Measurements from ENCODE around the gene SOX8. TPM values are rescaled to one million over a fixed set of nuclear protein-coding genes. Genes with fewer than 3 reads are reported as not detected.
A peak's percentile ranks its signal among the peaks of the same experiment; 100 is the strongest.

Gene SOX8
- total RNA-seq, 1 donor from 2014 or later: 4.3 TPM

DNA sequence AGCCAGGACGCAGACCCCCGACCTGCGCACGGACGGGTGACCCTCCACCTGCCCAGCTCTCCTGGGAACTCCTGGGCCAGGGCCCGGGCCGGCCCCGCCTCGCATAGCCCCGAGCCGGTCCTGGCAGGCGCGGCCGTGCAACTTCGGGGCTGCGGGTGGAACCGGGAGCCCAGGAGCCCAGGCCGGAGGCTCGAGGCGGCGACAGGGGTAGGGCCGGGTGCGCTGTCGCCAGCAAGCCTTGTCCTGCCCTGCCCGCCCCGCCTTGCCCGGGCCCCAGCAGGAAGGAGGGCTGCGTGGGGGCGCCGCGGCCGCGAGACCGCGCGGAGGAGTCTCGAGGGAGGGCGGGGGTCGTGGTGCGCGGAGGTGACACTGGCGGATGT lies 11.2 kb upstream of the SOX8 start:
- Mint-ChIP-seq H3K4me3 (ENCODE audit: unreplicated experiment) (no peak overlapping the region), H3K4me1 (ENCODE audit: unreplicated experiment) (peaks cover 5% of the 10 kb centered on the region), H3K36me3 (ENCODE audit: low read depth, unreplicated experiment) (peaks cover 12% of the 10 kb centered on the region), H3K9me3 (ENCODE audit: unreplicated experiment) (no peaks in the 10 kb centered on the region), H3K27me3 (ENCODE audit: unreplicated experiment) (peaks cover 11% of the 10 kb centered on the region), H3K27ac (ENCODE audit: unreplicated experiment) (no peak overlapping the region)
- no peak for TF ChIP-seq CTCF (IDR thresholded peaks at IDR 0.05; ENCODE audit: unreplicated experiment)
- no peak for DNase-seq (ENCODE audit: low spot score)

DNA sequence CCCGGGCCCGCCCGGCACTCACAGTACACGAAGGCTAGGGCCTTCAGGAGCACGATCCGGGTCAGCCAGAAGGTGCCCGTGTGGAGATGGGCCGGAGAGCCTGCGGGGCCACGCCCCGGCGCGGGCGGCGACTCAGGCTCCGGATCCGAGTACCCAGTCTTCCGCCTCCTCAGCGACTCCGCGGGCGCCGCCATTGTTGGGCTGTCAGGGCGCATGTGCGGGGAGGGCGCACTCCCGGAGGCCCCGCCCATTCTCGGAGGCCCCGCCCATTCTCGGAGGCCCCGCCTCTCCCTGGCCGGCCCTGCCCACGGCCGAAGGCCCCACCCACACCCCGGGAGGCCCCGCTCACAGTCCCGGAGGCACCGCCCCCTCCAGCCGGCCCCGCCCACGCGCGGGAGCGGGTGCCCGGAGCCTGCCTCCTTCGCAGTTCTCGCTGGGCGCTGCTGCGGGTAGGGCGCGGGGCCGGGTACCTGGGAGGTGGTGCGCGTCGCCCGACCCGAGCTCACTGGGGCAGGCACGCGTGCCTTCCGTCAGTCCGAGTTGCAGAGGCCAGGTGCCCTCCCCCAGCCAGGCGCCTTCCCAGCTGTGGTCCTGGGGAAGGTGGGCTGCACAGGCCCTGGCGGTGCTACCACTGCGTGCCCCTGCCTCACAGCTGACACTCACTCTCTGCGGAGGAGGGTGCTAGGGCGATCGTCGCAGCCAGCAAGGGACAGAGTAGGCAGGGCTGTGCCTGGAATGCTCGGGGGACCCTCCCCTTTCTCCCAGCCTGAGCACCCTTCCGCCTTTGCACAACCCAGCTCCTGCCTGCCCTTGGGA lies 10.6 kb upstream of the SOX8 start, which contains the start of gene LMF1:
TSS of gene LMF1 (minus strand) at position 219 of the 816 bp plus-strand sequence. CDS start at position 215, 4 bp downstream.
- Mint-ChIP-seq H3K27me3 (ENCODE audit: unreplicated experiment) (peaks cover 13% of the 10 kb centered on the region), H3K4me1 (ENCODE audit: unreplicated experiment) (peaks cover 5% of the 10 kb centered on the region), H3K36me3 (ENCODE audit: low read depth, unreplicated experiment) (peaks cover 6% of the 10 kb centered on the region), H3K27ac (ENCODE audit: unreplicated experiment) (peak within 1 kb of the TSS; percentile 86), H3K4me3 (ENCODE audit: unreplicated experiment) (peak within 1 kb of the TSS; percentile 87), H3K9me3 (ENCODE audit: unreplicated experiment) (no peaks in the 10 kb centered on the region)
- no peak for TF ChIP-seq CTCF (IDR thresholded peaks at IDR 0.05; ENCODE audit: unreplicated experiment)
- peak; percentile 99 for DNase-seq (ENCODE audit: low spot score)

GRCh38 chr16:971582-971905 lies 10.0 kb upstream of the SOX8 start:
- Mint-ChIP-seq H3K36me3 (ENCODE audit: low read depth, unreplicated experiment) (peaks cover 2% of the 10 kb centered on the region), H3K4me3 (ENCODE audit: unreplicated experiment) (peak overlapping the region; percentile 85), H3K9me3 (ENCODE audit: unreplicated experiment) (no peaks in the 10 kb centered on the region), H3K27ac (ENCODE audit: unreplicated experiment) (peak overlapping the region; percentile 86), H3K4me1 (ENCODE audit: unreplicated experiment) (peaks cover 5% of the 10 kb centered on the region), H3K27me3 (ENCODE audit: unreplicated experiment) (peaks cover 13% of the 10 kb centered on the region)
- DNase-seq (ENCODE audit: low spot score): no peak
- TF ChIP-seq CTCF (IDR thresholded peaks at IDR 0.05; ENCODE audit: unreplicated experiment): no peak

DNA sequence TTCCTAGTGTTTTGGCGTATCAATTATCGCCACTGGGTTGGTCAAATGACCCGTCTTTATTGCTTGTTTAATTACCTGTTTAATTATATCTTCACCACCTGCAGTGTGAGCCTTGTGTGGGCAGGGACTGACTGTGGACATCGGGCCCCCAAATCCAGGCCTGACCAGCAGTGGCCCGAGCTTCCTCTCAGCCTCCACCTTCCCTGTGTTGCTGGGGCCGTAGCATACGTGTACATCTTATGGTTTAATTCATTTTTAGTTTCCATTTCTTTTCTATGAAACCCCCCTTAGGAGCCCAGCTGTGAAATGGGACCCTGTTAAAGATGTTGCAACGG lies 9.6 kb upstream of the SOX8 start:
- no peaks in the 10 kb centered on the region for H3K36me3 Mint-ChIP-seq (ENCODE audit: low read depth, unreplicated experiment)
- peak overlapping the region; percentile 86 for H3K27ac Mint-ChIP-seq (ENCODE audit: unreplicated experiment)
- no peak for DNase-seq (ENCODE audit: low spot score)
- H3K27me3 Mint-ChIP-seq (ENCODE audit: unreplicated experiment): peaks cover 13% of the 10 kb centered on the region
- H3K4me1 Mint-ChIP-seq (ENCODE audit: unreplicated experiment): peaks cover 5% of the 10 kb centered on the region
- peak overlapping the region; percentile 85 for H3K4me3 Mint-ChIP-seq (ENCODE audit: unreplicated experiment)
- H3K9me3 Mint-ChIP-seq (ENCODE audit: unreplicated experiment): no peaks in the 10 kb centered on the region
- no peak for TF ChIP-seq CTCF (IDR thresholded peaks at IDR 0.05; ENCODE audit: unreplicated experiment)

DNA sequence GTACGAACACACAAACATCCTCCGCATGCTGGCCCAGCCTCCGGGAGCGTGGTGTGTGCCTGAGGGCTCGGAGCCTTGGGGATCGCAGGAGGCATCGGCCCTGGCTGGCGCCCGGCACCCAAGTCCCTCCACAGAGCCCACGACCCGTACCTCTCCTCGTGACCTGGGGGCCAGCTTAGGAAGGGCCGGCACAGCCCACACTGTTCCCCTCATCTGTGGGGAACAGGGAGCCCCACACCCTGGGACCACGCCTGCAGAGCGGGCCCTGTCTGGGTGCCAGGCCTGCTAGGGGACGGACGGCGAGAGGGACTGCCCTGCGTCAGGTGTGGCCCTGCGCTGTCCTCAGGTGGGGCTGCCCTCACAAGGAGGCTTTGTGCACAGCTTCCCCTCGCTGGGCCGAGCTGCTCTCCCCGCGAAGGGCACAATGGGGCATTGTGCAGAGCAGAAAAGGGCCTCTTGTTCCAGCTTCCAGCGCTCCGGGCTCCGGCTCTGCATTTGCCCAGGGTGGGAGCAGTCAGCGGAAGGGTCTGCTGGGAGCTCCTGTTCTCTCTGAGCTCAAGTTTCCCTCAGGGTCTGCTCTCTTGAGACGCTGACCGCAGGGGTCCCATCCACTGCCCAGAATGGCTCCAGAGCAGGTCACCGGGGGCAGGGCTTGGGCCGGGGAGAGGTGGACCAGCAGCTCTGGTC lies 9.1 kb upstream of the SOX8 start:
- DNase-seq (ENCODE audit: low spot score): no peak
- H3K4me3 Mint-ChIP-seq (ENCODE audit: unreplicated experiment): no peak overlapping the region
- peaks cover 5% of the 10 kb centered on the region for H3K4me1 Mint-ChIP-seq (ENCODE audit: unreplicated experiment)
- no peak overlapping the region for H3K27ac Mint-ChIP-seq (ENCODE audit: unreplicated experiment)
- H3K9me3 Mint-ChIP-seq (ENCODE audit: unreplicated experiment): no peaks in the 10 kb centered on the region
- H3K27me3 Mint-ChIP-seq (ENCODE audit: unreplicated experiment): peaks cover 13% of the 10 kb centered on the region
- TF ChIP-seq CTCF (IDR thresholded peaks at IDR 0.05; ENCODE audit: unreplicated experiment): no peak
- no peaks in the 10 kb centered on the region for H3K36me3 Mint-ChIP-seq (ENCODE audit: low read depth, unreplicated experiment)
